Activated T-helper 1 cell treated with anti-CD3 and anti-CD28 coated beads, Interleukin-12 subunit alpha, Interleukin-12 subunit beta, Interleukin-2, Interleukin-4 antibody, amounts not matched to agents 30 ng/mL and 10 ng/mL and 1 ng/mL, durations not matched to agents 14 hours and 24 hours and 36 hours (primary cell): ENCODE measurements around the gene CFAP119. TPM values are rescaled to one million over a fixed set of nuclear protein-coding genes. Genes with fewer than 3 reads are reported as not detected.

Experiments used
- DNase-seq: peaks from one replicate; pipeline ENCODE4 v3.0.0; 2021; ENCODE audit warnings: low spot score
- H3K27ac Mint-ChIP-seq: one replicate; pipeline ENCODE4 v1.8.0; 2021; ENCODE audit warnings: mild to moderate bottlenecking, mixed read lengths
- H3K27me3 Mint-ChIP-seq: one replicate; pipeline ENCODE4 v1.8.0; 2022; ENCODE audit warnings: mild to moderate bottlenecking, moderate library complexity, mixed read lengths; ENCODE audit not compliant: insufficient read depth
- H3K36me3 Mint-ChIP-seq: one replicate; pipeline ENCODE4 v1.8.0; 2021; ENCODE audit warnings: low read depth, mixed read lengths
- H3K4me1 Mint-ChIP-seq: one replicate; pipeline ENCODE4 v1.8.0; 2021; ENCODE audit warnings: low read depth, mixed read lengths
- H3K4me3 Mint-ChIP-seq: one replicate; pipeline ENCODE4 v1.8.0; 2021; ENCODE audit warnings: mild to moderate bottlenecking, moderate library complexity, mixed read lengths
- H3K9me3 Mint-ChIP-seq: one replicate; pipeline ENCODE4 v1.8.0; 2021; ENCODE audit warnings: mixed read lengths
- intact Hi-C: fragments of 100-400 bp; cut with micrococcal nuclease; formaldehyde crosslinking; loops from one replicate; pipeline ENCODE4 v1.15.1; 2024
- total RNA-seq: library from RNA; stranded (reverse); gene quantifications from 2 replicates; pipeline ENCODE4 v1.2.3, GENCODE V29; 2022

The CFAP119 gene
- total RNA-seq, 1 donor from 2014 or later, result 4.4 TPM

DNA sequence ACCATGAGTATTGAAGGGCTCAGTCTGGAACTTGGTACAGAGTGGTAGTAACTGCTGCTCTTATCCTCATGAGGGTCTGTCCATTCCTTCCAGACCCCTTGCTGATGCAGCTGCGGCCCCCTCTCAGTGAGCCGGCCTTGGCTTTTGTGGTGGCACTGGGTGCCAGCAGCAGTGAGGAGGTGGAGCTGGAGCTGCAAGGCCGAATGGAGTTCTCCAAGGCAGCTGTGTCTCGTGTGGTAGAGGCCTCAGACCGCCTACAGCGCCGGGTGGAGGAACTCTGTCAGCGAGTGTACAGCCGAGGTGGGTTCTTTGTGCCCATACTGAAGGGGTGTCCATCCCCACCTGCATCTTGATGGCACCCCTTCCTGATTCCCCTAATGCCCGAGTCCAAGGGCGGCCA is 2.2 kb upstream of the CFAP119 start:
- peaks cover 28% of the 10 kb centered on the region for H3K4me1 Mint-ChIP-seq
- DNase-seq, result no peak
- no peak overlapping the region for H3K27ac Mint-ChIP-seq
- H3K27me3 Mint-ChIP-seq, result no peaks in the 10 kb centered on the region
- peaks cover 36% of the 10 kb centered on the region for H3K36me3 Mint-ChIP-seq
- H3K4me3 Mint-ChIP-seq, result peak overlapping the region; percentile 93
- intact Hi-C loops, result loop anchor here (5.0 kb wide), 2 partner anchors 133 to 308 kb away; partner anchors contain the start of genes CTF1, ZNF646 and ZNF668
- no peaks in the 10 kb centered on the region for H3K9me3 Mint-ChIP-seq

DNA sequence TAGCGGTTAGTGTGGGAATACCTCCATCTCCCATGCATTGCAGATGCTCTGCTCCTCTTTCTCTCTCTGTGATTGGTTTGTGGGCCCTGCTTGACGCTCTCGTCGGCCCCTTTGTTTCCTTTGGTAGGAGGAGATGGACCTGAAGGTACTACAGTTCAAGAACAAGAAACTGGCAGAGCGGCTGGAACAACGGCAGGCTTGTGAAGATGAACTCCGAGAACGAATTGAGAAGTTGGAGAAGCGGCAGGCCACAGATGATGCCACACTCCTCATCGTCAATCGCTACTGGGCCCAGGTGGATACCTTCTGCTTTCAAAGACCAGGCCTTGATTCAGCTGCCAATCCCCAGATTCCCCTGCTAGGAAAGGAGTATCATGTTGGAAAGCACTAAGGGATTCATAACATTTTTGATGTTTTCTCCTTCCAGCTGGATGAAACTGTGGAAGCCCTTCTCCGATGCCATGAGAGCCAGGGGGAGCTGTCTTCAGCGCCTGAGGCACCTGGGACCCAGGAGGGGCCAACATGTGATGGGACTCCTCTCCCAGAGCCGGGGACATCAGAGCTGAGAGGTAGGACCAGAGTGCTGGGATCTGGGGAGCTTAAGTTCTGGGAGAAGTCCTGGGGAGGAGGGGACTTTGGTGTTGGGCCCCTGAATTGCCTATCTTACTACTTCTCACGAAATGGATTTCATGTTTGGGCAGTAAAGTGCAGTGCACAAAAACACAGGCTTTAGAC is 1.3 kb upstream of the CFAP119 start:
- Mint-ChIP-seq H3K4me3 (peak overlapping the region; percentile 93), H3K4me1 (peaks cover 28% of the 10 kb centered on the region), H3K27ac (peak overlapping the region; percentile 82), H3K9me3 (no peaks in the 10 kb centered on the region), H3K36me3 (peaks cover 28% of the 10 kb centered on the region), H3K27me3 (no peaks in the 10 kb centered on the region)
- no peak for DNase-seq
- intact Hi-C loops, result loop anchor here (1.0 to 5.0 kb wide), 8 partner anchors 12 to 309 kb away; partner anchors contain the start of genes CTF1, FBRS, FBXL19 and PHKG2

DNA sequence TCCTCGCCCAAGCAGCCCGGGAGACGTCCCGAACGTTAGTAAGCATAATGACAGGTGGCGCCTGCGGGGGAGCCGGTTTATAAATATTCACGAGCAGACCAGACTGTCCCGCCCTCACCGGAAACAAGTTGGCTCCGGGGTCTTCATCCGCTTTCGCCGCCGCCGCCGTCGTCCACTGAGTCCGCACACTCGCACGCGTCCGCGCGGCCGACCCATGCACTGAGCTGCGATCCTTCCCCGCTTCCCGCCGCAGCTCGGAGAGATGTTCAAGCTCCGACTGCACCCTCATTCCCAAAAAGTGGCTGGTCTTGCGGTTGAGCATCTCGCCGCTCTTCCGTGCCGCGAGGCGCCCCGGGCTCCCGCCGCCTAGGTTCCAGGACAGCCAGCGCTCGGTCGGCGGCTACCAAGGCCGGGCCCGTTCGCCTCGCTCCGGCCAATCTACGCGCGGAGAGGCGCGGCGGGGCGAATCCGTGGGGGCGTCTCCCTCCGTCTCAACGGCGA is 385 bp downstream of the CFAP119 start:
- H3K9me3 Mint-ChIP-seq, result no peaks in the 10 kb centered on the region
- peaks cover 28% of the 10 kb centered on the region for H3K4me1 Mint-ChIP-seq
- DNase-seq, result peak; percentile 17
- peak overlapping the region; percentile 82 for H3K27ac Mint-ChIP-seq
- H3K4me3 Mint-ChIP-seq, result peak overlapping the region; percentile 93
- intact Hi-C loops, result loop anchor here (5.0 kb wide), 2 partner anchors 136 to 311 kb away; partner anchors contain the start of genes CTF1, ZNF646 and ZNF668
- peaks cover 23% of the 10 kb centered on the region for H3K36me3 Mint-ChIP-seq
- no peaks in the 10 kb centered on the region for H3K27me3 Mint-ChIP-seq

DNA sequence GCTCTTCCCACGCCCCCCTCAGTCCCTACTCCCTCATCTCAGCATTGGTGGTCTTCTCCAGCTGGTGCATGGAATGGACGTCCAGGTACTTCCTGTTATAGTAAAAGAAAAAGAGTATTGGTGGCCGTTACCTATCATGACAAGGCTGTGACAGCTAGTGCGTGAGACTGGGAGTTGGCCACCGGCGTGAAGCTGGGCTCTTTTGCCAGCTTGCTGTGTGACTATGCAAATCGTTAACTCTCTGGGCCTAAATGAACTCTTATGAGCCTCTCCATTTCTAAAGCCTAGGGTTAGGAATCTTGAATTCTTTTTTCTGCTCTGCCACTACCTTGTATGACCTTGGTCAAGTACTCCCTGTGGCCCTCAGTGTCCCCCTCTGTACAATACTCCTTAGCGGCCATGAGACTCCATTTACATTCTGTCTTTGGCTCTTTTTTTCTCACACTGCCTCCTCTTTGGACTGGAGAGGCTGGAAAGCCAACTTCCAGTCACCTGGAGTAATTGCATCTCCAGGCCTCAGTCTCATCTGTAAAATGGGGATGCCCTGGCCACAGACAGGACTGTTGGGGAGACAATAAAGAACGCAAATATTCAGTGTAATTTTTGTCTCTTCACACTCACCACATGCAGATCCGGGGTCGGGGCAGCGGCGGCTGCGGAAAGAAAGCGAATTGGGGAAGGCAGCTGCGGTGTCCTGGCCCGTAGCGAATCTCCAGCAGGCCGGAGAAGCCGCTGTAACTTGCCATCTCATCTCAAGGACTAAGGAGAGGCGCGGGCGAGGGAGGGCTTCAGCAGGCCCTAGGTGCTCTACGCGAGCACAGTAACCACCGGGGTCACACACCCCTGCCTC is 1.1 kb downstream of the CFAP119 start:
- intact Hi-C loops, result loop anchor here (5.0 kb wide), 2 partner anchors 136 to 311 kb away; partner anchors contain the start of genes CTF1, ZNF646 and ZNF668
- H3K4me3 Mint-ChIP-seq, result peak overlapping the region; percentile 93
- no peaks in the 10 kb centered on the region for H3K9me3 Mint-ChIP-seq
- peaks cover 21% of the 10 kb centered on the region for H3K36me3 Mint-ChIP-seq
- H3K27me3 Mint-ChIP-seq, result no peaks in the 10 kb centered on the region
- no peak for DNase-seq
- peaks cover 28% of the 10 kb centered on the region for H3K4me1 Mint-ChIP-seq
- H3K27ac Mint-ChIP-seq, result peak overlapping the region; percentile 49

DNA sequence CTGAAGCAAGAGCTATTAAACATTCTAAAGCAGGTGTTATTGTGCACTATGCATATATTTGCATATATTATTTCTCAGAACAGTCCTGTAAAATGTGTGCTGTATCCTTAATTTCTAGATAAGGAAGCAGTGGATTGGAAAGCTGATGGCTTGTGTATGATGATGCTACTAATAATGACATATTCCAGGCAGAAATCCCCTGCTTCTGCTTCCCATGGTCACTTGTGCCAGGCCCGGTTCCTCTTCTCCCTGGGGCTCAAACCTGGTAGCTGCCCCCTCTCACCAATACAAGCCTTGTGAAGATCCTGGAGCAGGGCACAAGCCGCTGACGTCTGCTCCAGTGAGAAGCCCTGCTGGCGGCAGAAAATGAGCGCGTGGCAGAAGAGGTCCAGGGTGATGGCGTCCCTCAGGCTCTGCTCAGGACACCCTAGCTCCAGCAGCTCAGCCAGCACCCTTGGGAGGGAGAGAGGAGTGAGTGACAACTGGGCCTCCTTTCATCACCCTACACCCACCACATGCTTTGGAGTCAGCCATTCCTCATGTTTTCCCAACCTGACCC is 1.8 kb downstream of the CFAP119 start:
- intact Hi-C loops, result loop anchor here (5.0 kb wide), 2 partner anchors 137 to 312 kb away; partner anchors contain the start of genes CTF1, ZNF646 and ZNF668
- Mint-ChIP-seq H3K4me3 (peak overlapping the region; percentile 93), H3K4me1 (peaks cover 28% of the 10 kb centered on the region), H3K36me3 (peaks cover 15% of the 10 kb centered on the region), H3K27me3 (no peaks in the 10 kb centered on the region), H3K27ac (no peak overlapping the region), H3K9me3 (no peaks in the 10 kb centered on the region)
- no peak for DNase-seq

DNA sequence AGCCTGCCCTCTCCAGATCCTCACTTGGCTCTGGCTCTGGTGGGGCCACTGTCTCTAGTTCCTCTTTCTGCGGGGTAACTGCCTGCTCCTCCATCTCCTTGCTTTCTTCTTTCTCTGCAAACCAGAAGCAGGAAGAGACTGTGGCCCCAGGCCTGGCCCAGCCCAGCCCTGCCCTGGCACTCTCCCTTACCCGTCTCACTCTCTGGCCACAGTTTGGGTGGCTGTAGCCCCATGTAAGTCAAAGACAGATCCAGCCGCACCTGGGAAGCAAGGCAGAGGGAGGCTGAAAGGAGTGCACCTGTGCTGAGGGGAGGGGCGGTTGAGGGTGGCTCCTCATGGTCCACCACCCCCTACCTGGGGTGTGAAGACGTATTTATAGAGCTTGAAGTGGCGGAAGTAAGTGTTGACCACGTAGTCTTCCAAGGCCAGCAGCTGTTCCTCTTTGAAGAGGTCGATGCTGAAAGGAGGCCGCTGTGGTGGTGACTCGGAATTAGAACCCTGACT is 2.8 kb downstream of the CFAP119 start:
- Mint-ChIP-seq H3K9me3 (no peaks in the 10 kb centered on the region), H3K4me3 (peak overlapping the region; percentile 27), H3K27ac (no peak overlapping the region), H3K27me3 (no peaks in the 10 kb centered on the region), H3K36me3 (peaks cover 16% of the 10 kb centered on the region), H3K4me1 (peaks cover 28% of the 10 kb centered on the region)
- intact Hi-C loops, result no loop called here
- no peak for DNase-seq

DNA sequence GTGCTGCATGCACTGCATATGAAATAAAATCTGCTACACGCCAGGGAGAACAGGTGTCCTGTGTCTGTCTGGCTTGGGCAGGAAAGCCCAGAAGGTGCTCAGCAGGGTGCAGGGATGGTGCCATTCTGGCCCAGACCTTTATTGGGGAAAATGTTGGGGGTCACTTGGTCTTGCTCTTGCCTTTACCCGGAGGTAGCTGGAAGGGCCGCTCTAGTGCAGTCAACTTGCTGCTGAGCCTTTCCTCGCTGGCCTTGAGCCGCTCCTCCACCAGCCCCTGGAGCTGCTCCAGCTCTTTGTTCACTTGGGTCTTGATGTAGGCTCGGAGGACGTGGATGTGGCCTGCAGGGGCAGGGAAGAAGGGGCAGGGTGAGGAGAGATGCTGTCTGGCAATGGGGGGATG is 4.5 kb downstream of the CFAP119 start:
- intact Hi-C loops, result no loop called here
- Mint-ChIP-seq H3K4me3 (no peak overlapping the region), H3K9me3 (no peaks in the 10 kb centered on the region), H3K27ac (no peak overlapping the region), H3K36me3 (peaks cover 11% of the 10 kb centered on the region), H3K27me3 (no peaks in the 10 kb centered on the region), H3K4me1 (peaks cover 12% of the 10 kb centered on the region)
- no peak for DNase-seq

DNA sequence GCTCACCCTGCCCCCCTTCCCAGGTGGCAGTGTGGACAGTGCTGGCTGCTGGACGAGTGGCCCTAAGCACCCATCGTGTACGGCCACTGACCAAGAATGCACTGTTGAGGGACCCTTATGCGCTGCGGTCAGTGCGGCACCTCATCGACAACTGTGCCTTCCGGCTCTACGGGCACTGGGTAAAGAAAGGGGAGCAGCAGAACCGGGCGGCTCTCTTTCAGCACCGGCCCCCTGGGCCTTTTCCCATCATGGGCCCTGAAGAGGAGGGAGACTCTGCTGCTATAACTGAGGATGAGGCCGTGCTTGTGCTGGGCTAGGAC is 5.1 kb downstream of the CFAP119 start:
- no peak overlapping the region for H3K27ac Mint-ChIP-seq
- DNase-seq, result no peak
- H3K36me3 Mint-ChIP-seq, result peaks cover 11% of the 10 kb centered on the region
- H3K27me3 Mint-ChIP-seq, result no peaks in the 10 kb centered on the region
- no peak overlapping the region for H3K4me3 Mint-ChIP-seq
- H3K4me1 Mint-ChIP-seq, result peaks cover 12% of the 10 kb centered on the region
- no peaks in the 10 kb centered on the region for H3K9me3 Mint-ChIP-seq
- intact Hi-C loops, result no loop called here

DNA sequence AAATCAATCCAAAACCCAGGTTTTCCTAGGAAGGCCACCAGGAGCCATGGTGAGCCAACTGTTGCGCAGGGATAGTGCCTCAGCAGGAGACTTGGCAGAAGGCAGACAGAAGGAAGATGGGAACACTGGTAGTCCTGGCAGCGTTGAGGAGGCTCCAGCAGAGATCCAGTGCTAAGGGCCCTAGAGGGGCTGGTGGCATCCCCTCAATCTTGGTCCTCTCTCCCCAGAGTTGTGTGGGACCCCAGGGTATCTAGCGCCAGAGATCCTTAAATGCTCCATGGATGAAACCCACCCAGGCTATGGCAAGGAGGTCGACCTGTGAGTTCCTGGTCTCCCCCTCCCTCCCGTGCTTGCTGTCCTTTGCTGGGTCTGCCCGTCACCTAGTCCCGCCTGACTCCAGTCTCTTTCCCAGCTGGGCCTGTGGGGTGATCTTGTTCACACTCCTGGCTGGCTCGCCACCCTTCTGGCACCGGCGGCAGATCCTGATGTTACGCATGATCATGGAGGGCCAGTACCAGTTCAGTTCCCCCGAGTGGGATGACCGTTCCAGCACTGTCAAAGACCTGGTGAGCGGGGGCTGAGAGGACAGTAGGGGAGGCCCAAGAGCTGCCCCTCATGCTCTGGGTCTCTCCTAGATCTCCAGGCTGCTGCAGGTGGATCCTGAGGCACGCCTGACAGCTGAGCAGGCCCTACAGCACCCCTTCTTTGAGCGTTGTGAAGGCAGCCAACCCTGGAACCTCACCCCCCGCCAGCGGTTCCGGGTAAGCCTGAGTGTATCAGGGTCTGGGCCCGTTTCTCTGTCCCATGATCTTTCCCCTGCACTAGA is 5.7 kb downstream of the CFAP119 start:
- Mint-ChIP-seq H3K9me3 (no peaks in the 10 kb centered on the region), H3K27me3 (no peaks in the 10 kb centered on the region), H3K4me1 (peaks cover 15% of the 10 kb centered on the region), H3K36me3 (peaks cover 17% of the 10 kb centered on the region), H3K4me3 (no peak overlapping the region), H3K27ac (no peak overlapping the region)
- DNase-seq, result no peak
- intact Hi-C loops, result no loop called here

DNA sequence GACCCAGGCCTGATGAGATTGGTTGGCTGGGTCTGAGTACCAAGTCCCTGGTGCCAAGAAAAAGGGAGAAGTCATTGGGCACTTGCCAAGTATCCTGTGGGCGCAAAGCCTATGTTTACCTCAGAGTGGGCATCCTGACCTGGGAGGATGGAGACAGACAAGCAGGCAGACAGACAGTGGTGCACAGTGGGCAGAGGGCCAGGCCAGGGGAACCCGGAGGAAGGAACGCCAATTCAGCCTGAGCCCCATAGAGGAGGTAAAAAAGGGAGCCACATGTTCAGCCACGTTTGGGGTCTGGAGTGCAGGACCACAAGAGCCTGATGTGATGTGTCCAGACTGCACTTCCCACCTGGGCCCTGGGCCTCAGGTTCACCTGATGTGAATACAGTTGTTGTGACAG is 8.3 kb downstream of the CFAP119 start:
- Mint-ChIP-seq H3K27ac (no peak overlapping the region), H3K36me3 (peaks cover 24% of the 10 kb centered on the region), H3K4me1 (peaks cover 11% of the 10 kb centered on the region), H3K9me3 (no peaks in the 10 kb centered on the region), H3K4me3 (no peak overlapping the region), H3K27me3 (no peaks in the 10 kb centered on the region)
- intact Hi-C loops, result no loop called here
- DNase-seq, result no peak

DNA sequence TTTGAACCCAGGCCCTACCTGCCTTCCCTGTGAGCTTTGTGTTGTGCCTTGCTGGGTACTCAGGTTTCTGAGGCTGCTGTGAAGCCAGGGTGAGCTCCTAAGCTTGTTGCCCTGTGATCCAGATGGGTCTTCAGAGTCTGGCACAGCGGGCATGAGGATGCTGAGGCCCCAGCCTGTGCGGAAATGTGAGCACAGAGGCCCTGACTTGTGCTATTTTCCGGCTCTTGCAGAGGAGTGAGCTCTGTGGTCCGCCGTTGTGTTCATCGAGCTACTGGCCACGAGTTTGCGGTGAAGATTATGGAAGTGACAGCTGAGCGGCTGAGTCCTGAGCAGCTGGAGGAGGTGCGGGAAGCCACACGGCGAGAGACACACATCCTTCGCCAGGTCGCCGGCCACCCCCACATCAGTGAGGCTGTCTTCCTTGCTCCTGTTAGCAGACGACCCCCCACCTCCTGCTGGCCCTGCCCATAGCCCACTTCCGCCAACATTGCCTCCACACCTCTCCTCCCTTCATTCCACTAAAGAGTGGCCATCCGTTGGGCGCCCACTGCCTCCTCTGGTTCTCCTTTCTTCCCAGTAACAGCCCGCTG is 10.9 kb downstream of the CFAP119 start:
- intact Hi-C loops, result no loop called here
- H3K4me3 Mint-ChIP-seq, result peak overlapping the region; percentile 64

DNA sequence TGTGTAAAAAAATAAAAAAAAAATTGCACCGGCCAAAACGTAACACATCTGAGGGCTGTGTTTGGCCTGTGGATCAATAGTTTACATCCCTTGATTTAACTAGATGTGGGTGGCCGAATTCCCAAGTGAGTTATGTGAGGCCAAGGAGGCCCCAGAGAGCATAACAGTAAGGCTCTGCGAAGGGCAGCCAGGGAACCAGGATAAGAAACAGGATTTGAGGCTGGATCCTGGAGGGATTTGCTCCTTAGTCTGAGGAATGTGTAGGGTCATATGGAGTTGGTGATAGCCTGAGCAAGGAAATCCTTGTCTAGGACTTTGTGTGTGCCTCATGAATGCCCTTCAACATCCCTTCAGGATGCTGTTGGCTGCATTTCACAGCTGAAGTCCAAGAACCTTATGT is 11.7 kb downstream of the CFAP119 start:
- H3K36me3 Mint-ChIP-seq, result peaks cover 23% of the 10 kb centered on the region
- no peaks in the 10 kb centered on the region for H3K27me3 Mint-ChIP-seq
- H3K4me1 Mint-ChIP-seq, result peaks cover 19% of the 10 kb centered on the region
- no peaks in the 10 kb centered on the region for H3K9me3 Mint-ChIP-seq
- no peak overlapping the region for H3K4me3 Mint-ChIP-seq
- intact Hi-C loops, result no loop called here
- DNase-seq, result no peak
- H3K27ac Mint-ChIP-seq, result no peak overlapping the region

More for the DNA sequence above, 10.9 kb downstream of the CFAP119 start:
- Mint-ChIP-seq H3K4me1 (peaks cover 19% of the 10 kb centered on the region), H3K27me3 (no peaks in the 10 kb centered on the region), H3K36me3 (peaks cover 25% of the 10 kb centered on the region), H3K27ac (no peak overlapping the region), H3K9me3 (no peaks in the 10 kb centered on the region)
- DNase-seq, result no peak
